PC-9 (cell line): ENCODE data around the gene CCNL1. TPM values are rescaled to one million over a fixed set of nuclear protein-coding genes. Genes with fewer than 3 reads are reported as not detected.
"Not testable (repeated sequence)": the region's sequence is repeated elsewhere in the genome, so short reads cannot be mapped to it uniquely, and the experiment has no call there.

Experiments used
- BruUV-seq: library from RNA; stranded (reverse); fragments of 400-500 nt; replicated peaks from 2 replicates; lab custom pipeline; 2021; lab: Mats Ljungman, UMichigan
- CTCF ChIA-PET: fragments of 300-600 bp; sonication (Branson Sonifier 250); formaldehyde crosslinking; loops from one replicate; lab custom pipeline; 2022; ENCODE audit warnings: antibody characterized with exemption; lab: Charles Lee
- POLR2A ChIA-PET: fragments of 300-600 bp; sonication (Branson Sonifier 250); formaldehyde crosslinking; loops from one replicate; lab custom pipeline; 2022; ENCODE audit warnings: antibody characterized with exemption; ENCODE audit not compliant: unreplicated experiment; lab: Charles Lee
- DNase-seq, 2 experiments: peaks; one replicate each; pipeline versions ENCODE4 v3.0.0 to v3.0.0-alpha.2; 2015 to 2022; ENCODE audit warnings: mixed read lengths in 1 of 2
- H2AFZ ChIP-seq: fragments of 200-600 bp; sonication (generic); 2 replicates; pipeline ENCODE4 v1.8.1; 2017; ENCODE audit warnings: antibody characterized with exemption
- H3F3A ChIP-seq: fragments of 200-600 bp; sonication (generic); 2 replicates; pipeline ENCODE4 v1.8.1; 2017; ENCODE audit warnings: antibody characterized with exemption, mild to moderate bottlenecking, low read depth; ENCODE audit not compliant: insufficient read depth
- H3K27ac ChIP-seq: fragments of 200-600 bp; sonication (generic); 2 replicates; pipeline ENCODE4 v1.6.1; 2016; ENCODE audit warnings: mixed run types
- H3K27me3 ChIP-seq: fragments of 200-600 bp; sonication (generic); 2 replicates; pipeline ENCODE4 v1.6.1; 2016; ENCODE audit warnings: low read depth, mixed run types; ENCODE audit not compliant: insufficient read depth
- H3K36me3 ChIP-seq: fragments of 200-600 bp; sonication (generic); 2 replicates; pipeline ENCODE4 v1.6.1; 2016; ENCODE audit warnings: low read depth, mixed run types
- H3K4me1 ChIP-seq: fragments of 200-600 bp; sonication (generic); replicated peaks from 2 replicates; pipeline ENCODE4 v1.6.1; 2016; ENCODE audit warnings: mixed run types; ENCODE audit not compliant: insufficient read depth
- H3K4me2 ChIP-seq: fragments of 200-600 bp; sonication (generic); 2 replicates; pipeline ENCODE4 v1.6.1; 2017; ENCODE audit warnings: mixed run types
- H3K4me3 ChIP-seq: fragments of 200-600 bp; sonication (generic); 2 replicates; pipeline ENCODE4 v1.6.1; 2016; ENCODE audit warnings: mixed run types
- H3K79me2 ChIP-seq: fragments of 200-600 bp; sonication (generic); 2 replicates; pipeline ENCODE4 v1.6.1; 2017; ENCODE audit warnings: low read depth, mixed run types
- H3K9me2 ChIP-seq: fragments of 200-600 bp; sonication (generic); 2 replicates; pipeline ENCODE4 v1.8.1; 2017; ENCODE audit warnings: mild to moderate bottlenecking; ENCODE audit not compliant: insufficient read depth
- H3K9me3 ChIP-seq: fragments of 200-600 bp; sonication (generic); 2 replicates; pipeline ENCODE4 v1.8.1; 2016; ENCODE audit warnings: low read depth; ENCODE audit not compliant: insufficient read depth
- H4K20me1 ChIP-seq: fragments of 200-600 bp; sonication (generic); 2 replicates; pipeline ENCODE4 v1.8.1; 2017; ENCODE audit not compliant: insufficient read depth
- EZH2 ChIP-seq: fragments of 200-600 bp; sonication (generic); IDR thresholded peaks from 2 replicates; pipeline ENCODE4 v1.8.0; 2017; ENCODE audit warnings: antibody characterized with exemption, low read depth
- intact Hi-C: fragments of 100-400 bp; cut with micrococcal nuclease; formaldehyde crosslinking; loops from one replicate; pipeline ENCODE4 v1.10.0; 2022; ENCODE audit not compliant: unreplicated experiment
- total RNA-seq: library from RNA; stranded (reverse); gene quantifications from 2 replicates; pipeline ENCODE4 v1.2.3, GENCODE V29; 2021
- TF ChIP-seq, protein P1 (sequence below): fragments of 200-600 bp; sonication (generic); conservative IDR thresholded peaks from 2 replicates; pipeline ENCODE4 v1.6.1; 2017; ENCODE audit warnings: mixed run types, antibody characterized with exemption, mild to moderate bottlenecking, moderate library complexity

Gene CCNL1
- total RNA-seq, 1 experiment from 2014 or later = 91.3 TPM

DNA sequence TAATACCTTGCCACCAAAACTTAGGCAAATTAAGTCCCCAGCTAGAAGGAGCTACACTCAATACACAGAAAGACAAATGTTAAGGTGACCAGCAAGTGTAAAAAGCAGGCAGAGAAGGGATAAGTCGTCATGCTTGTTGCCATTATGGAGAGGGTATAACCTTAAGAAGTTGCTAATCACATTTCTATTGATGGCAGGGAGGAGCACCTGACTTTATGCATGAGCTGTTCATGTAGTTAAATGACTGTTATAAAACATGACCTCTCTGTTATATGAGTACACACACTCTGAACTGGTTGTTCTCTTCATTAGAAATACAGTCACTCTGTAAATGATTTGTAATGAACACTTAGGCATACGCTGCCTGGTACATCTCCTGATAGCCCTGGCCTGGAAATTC lies 6.6 kb upstream of the CCNL1 start:
- CTCF ChIA-PET = no interaction called here
- TF ChIP-seq, protein P1, sequence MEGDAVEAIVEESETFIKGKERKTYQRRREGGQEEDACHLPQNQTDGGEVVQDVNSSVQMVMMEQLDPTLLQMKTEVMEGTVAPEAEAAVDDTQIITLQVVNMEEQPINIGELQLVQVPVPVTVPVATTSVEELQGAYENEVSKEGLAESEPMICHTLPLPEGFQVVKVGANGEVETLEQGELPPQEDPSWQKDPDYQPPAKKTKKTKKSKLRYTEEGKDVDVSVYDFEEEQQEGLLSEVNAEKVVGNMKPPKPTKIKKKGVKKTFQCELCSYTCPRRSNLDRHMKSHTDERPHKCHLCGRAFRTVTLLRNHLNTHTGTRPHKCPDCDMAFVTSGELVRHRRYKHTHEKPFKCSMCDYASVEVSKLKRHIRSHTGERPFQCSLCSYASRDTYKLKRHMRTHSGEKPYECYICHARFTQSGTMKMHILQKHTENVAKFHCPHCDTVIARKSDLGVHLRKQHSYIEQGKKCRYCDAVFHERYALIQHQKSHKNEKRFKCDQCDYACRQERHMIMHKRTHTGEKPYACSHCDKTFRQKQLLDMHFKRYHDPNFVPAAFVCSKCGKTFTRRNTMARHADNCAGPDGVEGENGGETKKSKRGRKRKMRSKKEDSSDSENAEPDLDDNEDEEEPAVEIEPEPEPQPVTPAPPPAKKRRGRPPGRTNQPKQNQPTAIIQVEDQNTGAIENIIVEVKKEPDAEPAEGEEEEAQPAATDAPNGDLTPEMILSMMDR = no peak
- no peak for TF ChIP-seq EZH2
- intact Hi-C loops = no loop called here
- POLR2A ChIA-PET = interaction anchor here (0.6 kb wide), 1 partner anchor 943 kb away, joined by 5 read pairs; the partner anchor contains the start of gene RSRC1
- H3K27ac ChIP-seq = no peak overlapping the region
- no peaks in the 10 kb centered on the region for H3K9me2 ChIP-seq
- no peaks in the 10 kb centered on the region for H3K36me3 ChIP-seq
- BruUV-seq = no TSS peak
- H3K27me3 ChIP-seq = no peaks in the 10 kb centered on the region
- H3K9me3 ChIP-seq = no peaks in the 10 kb centered on the region
- H3F3A ChIP-seq = peaks cover 10% of the 10 kb centered on the region
- peaks cover 14% of the 10 kb centered on the region for H3K79me2 ChIP-seq
- DNase-seq = no peak
- no peaks in the 10 kb centered on the region for H4K20me1 ChIP-seq
- no peak overlapping the region for H3K4me2 ChIP-seq
- H2AFZ ChIP-seq = no peak overlapping the region
- peaks cover 15% of the 10 kb centered on the region for H3K4me1 ChIP-seq
- no peak overlapping the region for H3K4me3 ChIP-seq

DNA sequence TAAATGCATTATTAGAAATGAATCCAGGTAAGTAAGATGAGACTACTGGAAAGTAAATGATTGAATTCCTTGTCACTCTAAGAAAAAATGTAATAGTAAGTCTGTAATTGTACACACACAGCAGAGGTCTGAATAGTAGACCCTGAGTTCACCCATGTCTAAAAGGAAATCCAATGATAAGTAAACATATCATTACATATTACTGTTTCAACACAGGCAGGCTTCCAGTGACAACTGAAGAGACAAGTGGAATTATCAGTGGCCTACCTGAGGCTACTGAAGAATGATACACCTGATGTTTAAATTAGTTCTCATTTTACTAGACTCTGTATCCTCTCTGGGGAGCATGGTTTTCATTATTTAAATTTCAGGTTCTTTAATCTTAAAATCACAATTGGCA lies 6.2 kb upstream of the CCNL1 start:
- Histone ChIP-seq H3K79me2 (peaks cover 18% of the 10 kb centered on the region), H3K9me2 (no peaks in the 10 kb centered on the region), H3K27me3 (no peaks in the 10 kb centered on the region), H3K4me3 (no peak overlapping the region), H3F3A (peaks cover 14% of the 10 kb centered on the region), H4K20me1 (no peaks in the 10 kb centered on the region), H3K27ac (no peak overlapping the region), H3K9me3 (no peaks in the 10 kb centered on the region), H2AFZ (no peak overlapping the region), H3K4me1 (peaks cover 20% of the 10 kb centered on the region), H3K4me2 (no peak overlapping the region), H3K36me3 (no peaks in the 10 kb centered on the region)
- CTCF ChIA-PET = no interaction called here
- no peak for DNase-seq
- intact Hi-C loops = no loop called here
- POLR2A ChIA-PET = interaction anchor here (0.6 kb wide), 1 partner anchor 944 kb away, joined by 5 read pairs; the partner anchor contains the start of gene RSRC1
- BruUV-seq = no TSS peak
- TF ChIP-seq EZH2 = no peak
- TF ChIP-seq, protein P1 = no peak

DNA sequence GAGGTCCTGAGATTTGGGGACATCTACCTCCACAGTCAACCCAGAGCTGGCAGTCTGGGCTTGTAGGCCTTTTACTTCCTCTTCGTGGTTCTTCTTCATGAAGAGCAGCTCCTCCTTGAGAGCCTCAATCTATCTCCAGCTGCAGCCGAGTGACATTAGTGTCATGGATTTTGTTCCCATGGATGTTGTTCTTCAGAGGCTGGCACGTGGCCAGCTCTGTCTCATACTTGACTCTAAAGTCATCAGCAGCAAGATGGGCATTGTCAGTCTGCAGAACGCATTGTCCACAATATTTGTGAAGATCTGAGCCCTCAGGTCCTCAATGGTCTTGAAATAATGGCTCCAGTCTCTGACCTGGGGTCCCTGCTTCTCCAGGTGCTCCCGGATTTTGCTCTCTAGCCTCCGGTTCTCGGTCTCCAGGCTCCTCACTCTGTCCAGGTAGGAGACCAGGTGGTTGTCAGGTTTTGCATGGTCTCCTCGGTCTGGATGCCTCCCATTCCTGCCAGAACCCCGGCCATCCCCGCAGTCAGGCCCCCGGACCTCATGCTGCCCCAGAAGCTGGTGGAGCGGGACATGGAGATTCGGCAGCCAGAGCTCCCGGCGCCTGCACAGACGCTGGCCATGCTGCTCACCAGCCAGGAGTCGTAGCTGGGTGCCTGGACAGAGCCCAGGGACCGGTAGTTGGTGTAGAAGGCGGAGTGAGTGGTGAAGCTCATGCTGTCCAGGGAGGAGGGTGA lies 3.4 kb upstream of the CCNL1 start:
- Histone ChIP-seq H3K4me2 (no peak overlapping the region), H3K4me1 (peaks cover 24% of the 10 kb centered on the region), H2AFZ (no peak overlapping the region), H3K4me3 (no peak overlapping the region), H3K9me2 (no peaks in the 10 kb centered on the region), H3K36me3 (peaks cover 8% of the 10 kb centered on the region), H3K79me2 (peaks cover 35% of the 10 kb centered on the region), H3K27ac (no peak overlapping the region), H3K27me3 (no peaks in the 10 kb centered on the region), H3K9me3 (no peaks in the 10 kb centered on the region), H4K20me1 (peaks cover 9% of the 10 kb centered on the region), H3F3A (peaks cover 39% of the 10 kb centered on the region)
- intact Hi-C loops = loop anchor here (5.0 kb wide), 1 partner anchor 274 kb away; the partner anchor contains the start of gene PTX3
- ChIA-PET POLR2A (interaction anchor here (0.6 to 0.7 kb wide), 3 partner anchors 8 to 33 kb away, joined by 4 to 5 read pairs (median 4); no protein-coding TSS in a partner anchor), CTCF (no interaction called here)
- TF ChIP-seq, protein P1 = no peak
- no peak for TF ChIP-seq EZH2
- no peak for DNase-seq
- BruUV-seq = no TSS peak

GRCh38 chr3:157162620-157163019 lies 2.7 kb upstream of the CCNL1 start:
- POLR2A ChIA-PET = interaction anchor here (0.6 kb wide), 1 partner anchor 13 kb away, joined by 4 read pairs; no protein-coding TSS in a partner anchor
- DNase-seq = not testable (repeated sequence)

More at GRCh38 chr3:157162620-157163019, 2.7 kb upstream of the CCNL1 start:
- Histone ChIP-seq H3K79me2 (peaks cover 42% of the 10 kb centered on the region), H4K20me1 (peaks cover 16% of the 10 kb centered on the region), H3K36me3 (peaks cover 16% of the 10 kb centered on the region), H3F3A (peaks cover 46% of the 10 kb centered on the region), H3K4me1 (peaks cover 31% of the 10 kb centered on the region)
- H3K9me3 ChIP-seq, H3K9me2 ChIP-seq, H2AFZ ChIP-seq, H3K4me3 ChIP-seq, H3K27me3 ChIP-seq, H3K4me2 ChIP-seq, BruUV-seq, CTCF ChIA-PET, H3K27ac ChIP-seq: not testable (repeated sequence)
- intact Hi-C loops = loop anchor here (5.0 kb wide), 1 partner anchor 275 kb away; the partner anchor contains the start of gene PTX3
